G401.6 (cell line): ENCODE data around the gene ZCCHC12.
"Not testable (repeated sequence)": the region's sequence is repeated elsewhere in the genome, so short reads cannot be mapped to it uniquely, and the experiment has no call there.

Experiments used
- FAIRE-seq: peaks from 2 replicates; lab custom pipeline; 2012; peaks lifted over from hg19 to GRCh38; lab: Jason Lieb, UNC

Gene ZCCHC12

DNA sequence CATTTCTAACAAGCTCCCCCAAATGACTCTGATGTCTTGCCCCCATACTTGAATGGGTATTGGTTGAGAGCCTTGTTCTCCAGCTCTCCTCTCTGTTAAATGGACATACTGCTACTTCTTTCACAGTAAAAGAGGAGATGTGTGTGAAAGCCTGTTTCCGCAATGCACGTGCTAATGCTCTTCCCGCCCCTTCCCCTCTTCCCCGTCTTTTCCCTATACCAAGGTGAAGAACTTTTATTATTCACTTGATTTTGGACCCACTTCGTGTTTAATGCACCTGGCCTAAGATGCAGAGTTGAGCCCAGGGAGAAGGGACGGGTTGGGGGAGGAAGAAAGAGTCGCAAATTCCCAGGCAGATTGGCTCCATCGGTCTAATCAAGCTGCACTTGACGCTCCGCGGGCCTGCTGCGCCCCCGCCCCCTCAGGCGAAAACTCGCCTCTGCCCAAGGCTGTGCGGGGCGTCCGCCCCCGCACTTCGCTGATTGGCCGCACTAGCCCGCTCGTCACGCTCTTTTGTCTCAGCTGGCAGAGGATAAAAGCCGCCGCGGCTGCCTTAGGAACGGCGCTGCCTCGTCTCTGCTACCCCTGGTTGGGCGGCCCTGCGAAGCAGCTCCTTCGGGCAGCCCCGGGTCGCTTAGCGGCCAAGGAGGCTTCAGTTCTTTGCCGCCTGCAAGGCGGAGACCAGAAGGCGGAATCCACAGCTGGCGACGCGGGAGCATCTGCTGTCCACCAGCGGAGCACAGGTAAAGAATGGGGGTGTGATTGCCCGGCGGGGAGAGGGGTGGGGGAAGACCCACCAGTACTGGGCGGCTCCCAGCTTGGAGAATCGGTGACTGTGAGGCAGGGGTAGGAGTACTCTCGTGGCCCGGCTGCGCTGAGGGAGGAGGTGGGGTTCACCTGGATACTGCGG lies at the start of gene ZCCHC12:
TSS of gene ZCCHC12 (plus strand) at position 562 of the 910 bp plus-strand sequence. CDS start 1,421 bp downstream, outside the sequence.
- FAIRE-seq, result no peak

DNA sequence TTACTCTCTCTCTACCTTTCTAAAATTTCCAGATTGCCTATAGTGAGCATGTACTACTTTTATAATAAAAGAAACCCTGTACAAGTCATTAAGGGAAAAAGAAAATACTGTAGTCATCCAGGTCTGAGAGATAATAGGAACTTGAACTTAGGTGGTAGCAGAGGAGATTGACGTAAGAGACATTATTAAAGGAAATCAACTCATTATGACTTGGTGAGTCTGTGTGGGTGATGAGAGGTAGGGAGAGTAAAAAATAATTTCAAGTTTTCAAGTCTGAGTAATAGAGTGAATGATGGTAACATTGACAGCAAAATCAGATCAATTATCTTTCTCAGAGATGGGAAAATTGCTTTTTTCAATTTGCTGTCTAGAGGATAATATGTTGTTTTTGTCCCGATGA lies 44.0 kb upstream of the ZCCHC12 start:
- FAIRE-seq, result no peak

DNA sequence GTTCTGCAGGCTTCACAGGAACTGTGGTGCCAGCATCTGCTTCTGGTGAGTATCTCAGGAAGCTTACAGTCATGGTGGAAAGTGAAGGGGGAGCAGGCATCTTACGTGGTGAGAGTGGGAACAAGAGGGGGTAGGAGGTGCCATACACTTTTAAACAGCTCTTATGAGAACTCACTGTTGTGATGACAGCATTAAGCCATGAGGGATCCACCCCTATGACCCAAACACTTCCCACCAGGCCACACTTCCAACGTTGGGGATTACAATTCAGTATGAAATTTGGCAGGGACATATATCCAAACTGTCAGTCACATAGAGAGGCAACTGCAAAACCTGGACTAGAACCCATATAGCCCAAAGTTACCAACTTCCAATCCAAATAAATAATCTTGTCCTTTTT lies 43.1 kb upstream of the ZCCHC12 start:
- no peak for FAIRE-seq

DNA sequence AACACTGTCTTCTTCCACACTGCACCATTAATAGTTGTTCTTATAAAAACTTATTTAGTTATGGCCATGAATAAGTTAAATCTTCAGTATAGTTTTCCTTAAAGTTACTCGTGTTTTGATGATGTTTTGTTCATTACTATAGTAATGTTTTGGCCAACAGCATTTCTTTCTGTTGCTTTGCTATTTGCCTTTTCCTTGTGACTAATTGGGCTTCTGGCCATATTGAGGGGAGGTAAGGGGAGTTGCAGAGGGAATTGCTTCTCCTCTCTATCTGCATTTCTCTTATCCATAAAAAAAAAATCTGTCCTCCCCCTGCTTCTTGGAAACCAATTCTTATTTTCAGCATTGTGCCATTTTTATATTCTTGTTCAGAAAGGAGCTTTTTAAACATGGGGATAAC lies 42.7 kb upstream of the ZCCHC12 start:
- no peak for FAIRE-seq

DNA sequence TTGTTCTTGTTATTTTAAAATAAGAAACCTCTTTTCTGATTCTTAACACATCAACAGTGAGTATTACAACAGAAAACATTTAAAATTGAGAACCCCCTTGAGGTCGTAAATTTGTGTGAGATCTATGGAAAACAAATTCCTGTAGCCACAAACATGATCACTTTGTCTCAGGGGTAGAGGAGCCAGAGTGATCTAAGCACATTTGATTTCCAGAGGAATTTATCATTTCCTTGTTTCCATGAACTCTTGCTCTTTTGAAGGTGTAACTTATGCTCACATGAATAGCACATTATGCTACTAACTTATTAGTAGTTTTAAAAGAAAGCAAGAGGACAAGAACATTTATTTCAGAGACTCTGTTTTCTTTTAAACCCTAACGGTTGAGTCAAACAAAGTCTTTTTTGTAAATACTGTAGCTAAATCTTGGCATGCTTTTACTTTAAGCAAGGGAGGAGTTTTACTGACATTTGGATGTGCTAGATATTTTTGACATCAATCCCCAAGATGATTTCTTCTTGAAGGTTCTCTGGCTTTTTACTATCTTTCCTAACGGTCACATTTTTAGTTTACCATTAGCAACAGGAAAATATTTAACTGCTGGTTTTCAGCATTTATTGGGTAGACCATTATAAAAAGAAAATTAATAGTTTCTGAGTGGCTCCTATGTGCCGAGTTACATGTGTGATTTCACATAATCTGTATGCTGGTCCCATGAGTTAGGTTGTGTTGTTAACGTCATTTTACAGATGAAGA lies 27.9 kb upstream of the ZCCHC12 start:
- no peak for FAIRE-seq

DNA sequence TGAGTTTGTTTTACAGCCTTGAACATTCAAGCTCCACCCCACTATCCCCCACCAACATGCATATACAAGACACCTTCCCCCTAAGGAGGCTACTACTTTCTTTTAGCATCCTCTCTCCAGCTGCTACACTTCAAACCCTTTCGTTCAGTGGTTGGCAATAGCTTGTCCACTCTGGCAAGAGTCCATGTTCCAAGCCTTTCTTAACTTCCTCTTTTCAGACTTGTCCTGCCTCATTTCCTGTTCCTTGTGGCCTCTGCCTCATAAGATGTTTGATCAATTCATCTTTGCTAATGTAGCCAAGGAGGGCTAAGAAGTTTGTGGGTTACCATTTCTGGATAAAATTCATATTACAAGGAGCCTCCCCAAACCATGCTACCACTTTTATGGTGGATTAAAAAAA lies 20.8 kb upstream of the ZCCHC12 start:
- no peak for FAIRE-seq

DNA sequence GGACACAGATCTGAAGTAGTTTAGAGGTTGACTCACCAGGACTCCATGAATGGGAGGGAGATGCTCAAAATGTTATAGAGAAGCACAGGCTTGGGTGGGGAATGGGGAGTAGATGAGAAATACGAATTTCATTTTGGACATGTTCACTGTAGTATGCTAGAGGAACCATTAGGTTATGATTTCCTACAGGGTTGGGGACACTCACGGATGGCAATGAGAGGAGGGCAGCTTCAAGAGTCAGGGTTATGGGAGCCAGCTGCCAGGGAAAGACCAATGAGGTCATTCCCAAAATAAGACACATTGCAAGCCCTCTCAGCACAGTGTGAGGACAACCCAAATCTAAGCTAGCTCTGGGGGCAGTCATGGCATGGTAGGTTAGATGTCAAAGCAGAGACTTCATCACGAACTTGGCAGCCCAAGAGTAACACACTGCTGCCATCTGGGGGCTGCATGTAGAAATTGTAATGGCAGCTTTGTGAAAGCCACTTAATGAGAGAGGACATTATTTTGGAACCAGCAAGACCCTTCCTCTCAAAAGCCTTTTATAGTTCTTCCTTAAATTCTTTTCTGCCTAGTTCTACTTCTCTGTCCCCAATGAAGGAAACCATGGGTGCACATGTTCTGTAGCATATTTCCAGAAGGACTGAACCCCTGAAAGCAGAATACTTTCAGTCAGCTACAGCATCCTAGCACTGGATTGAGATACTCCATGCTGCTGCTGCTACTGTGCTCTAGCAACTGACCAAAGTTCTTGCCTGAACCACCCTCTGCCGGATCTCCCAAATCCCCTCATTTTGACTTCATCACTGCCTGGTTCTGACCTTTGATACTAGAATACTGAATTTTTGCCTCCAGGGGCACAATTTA lies 16.2 kb upstream of the ZCCHC12 start:
- FAIRE-seq, result no peak

DNA sequence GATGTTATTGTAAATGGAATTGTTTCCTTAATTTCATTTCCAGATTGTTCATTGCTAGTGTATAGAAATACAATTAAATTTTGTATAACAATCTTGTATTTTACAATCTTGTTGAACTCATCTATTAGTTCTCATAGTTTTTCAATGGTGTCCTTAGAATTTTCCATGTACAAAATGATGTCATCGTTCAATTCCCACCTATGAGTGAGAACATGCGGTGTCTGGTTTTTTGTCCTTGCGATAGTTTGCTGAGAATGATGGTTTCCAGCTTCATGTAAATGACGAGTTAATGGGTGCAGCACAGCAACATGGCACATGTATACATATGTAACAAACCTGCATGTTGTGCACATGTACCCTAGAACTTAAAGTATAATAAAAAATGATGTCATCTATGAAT lies 6.4 kb upstream of the ZCCHC12 start:
- not testable (repeated sequence) for FAIRE-seq

DNA sequence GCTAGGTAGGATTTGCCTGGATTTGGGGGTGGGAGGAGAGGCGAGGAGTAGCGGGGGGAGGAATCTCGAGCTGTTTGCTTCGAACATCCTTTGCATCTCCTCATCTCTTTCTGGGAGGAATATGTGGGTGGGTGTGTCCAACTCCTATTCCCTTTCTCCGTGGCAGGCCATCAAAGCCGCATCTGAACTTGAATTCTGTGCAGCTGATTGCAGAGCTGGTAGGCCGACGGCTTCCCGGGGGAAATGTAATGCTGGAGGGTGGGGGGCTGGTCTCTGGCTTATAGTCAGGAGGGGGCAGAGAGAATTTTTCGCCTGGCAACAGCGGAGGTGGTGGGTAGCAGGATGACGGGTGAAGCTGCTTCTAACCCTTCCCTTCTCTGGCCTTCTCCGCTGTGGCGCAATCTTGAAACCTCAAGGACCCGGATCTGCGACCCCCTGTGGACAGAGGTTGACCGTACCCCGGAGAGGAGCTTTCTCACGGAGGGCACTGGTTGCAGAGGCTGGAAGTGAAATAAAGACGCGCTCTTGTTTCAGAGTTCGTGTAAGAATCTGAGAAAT lies 628 bp downstream of the ZCCHC12 start:
- no peak for FAIRE-seq

DNA sequence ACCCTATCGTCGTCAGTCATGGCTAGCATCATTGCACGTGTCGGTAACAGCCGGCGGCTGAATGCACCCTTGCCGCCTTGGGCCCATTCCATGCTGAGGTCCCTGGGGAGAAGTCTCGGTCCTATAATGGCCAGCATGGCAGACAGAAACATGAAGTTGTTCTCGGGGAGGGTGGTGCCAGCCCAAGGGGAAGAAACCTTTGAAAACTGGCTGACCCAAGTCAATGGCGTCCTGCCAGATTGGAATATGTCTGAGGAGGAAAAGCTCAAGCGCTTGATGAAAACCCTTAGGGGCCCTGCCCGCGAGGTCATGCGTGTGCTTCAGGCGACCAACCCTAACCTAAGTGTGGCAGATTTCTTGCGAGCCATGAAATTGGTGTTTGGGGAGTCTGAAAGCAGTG lies 1.6 kb downstream of the ZCCHC12 start:
- FAIRE-seq, result no peak

DNA sequence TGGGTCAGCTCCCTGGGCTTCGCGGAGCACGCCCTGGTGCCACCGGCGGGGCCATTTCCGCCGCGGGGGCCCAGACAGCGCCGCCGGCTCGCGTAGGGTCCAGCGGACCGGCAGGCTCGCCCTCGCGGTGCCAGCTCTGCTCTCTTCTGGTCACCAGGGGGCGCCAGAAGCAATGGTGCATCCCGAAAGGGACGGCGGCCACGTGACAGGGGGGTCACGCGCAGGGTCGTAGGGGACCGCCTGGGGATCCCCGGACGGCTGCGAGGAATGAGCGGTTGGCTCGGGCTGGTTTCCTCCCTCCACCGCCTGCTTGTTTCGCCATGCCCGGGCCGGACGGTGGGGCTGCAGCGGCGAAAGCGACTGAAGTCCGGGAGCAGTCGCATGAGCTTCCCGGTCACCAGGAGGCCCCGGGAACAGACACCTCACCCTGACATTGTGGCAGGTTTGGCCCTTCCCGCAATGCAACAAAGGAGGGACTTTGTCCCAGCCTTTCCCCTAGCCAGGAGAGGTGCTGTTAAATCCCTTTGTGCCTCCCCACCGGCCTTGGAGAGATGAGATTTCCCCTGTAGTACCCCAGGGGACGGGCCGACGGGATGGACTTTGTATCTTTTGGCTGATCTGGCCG lies 15.8 kb downstream of the ZCCHC12 start:
- FAIRE-seq, result no peak

DNA sequence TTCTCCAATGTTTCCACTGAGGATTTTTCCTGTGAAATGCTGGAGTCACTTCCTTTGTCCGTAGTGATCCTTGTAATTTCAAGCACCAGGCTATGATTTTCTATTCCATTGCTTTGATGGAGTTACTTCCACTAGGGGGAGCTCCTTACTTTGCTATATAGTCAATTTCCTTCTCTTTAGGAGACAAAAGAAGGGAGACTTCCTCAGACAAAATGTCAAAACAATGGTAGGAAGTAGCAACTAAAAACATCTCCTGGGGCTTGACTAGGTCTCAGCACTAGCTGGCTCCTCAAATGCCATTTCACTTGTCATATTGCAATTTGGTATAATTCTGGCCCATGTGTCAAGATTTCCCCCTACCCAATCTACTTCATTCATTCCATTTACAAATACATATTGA lies 24.1 kb downstream of the ZCCHC12 start:
- peak; percentile 48 for FAIRE-seq

DNA sequence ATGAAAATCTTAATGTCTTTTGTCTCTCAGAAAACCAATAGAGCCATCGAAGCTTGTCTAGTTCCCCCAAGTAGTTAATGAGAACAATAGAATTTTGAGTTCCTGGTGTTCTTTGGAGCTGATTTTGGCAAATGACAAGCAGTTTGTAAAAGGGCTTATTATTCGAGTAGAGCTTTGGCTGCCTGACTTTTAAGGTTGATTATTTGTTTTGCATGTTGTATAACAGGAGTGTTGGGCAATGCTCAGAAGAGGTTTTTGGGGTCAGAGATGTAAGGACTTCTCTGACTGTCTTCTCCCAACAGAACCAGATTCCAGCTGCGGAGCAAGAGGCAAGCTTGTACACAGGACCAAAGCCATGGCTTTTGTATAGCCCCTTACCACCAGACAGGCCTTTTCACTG lies 30.0 kb downstream of the ZCCHC12 start:
- no peak for FAIRE-seq

DNA sequence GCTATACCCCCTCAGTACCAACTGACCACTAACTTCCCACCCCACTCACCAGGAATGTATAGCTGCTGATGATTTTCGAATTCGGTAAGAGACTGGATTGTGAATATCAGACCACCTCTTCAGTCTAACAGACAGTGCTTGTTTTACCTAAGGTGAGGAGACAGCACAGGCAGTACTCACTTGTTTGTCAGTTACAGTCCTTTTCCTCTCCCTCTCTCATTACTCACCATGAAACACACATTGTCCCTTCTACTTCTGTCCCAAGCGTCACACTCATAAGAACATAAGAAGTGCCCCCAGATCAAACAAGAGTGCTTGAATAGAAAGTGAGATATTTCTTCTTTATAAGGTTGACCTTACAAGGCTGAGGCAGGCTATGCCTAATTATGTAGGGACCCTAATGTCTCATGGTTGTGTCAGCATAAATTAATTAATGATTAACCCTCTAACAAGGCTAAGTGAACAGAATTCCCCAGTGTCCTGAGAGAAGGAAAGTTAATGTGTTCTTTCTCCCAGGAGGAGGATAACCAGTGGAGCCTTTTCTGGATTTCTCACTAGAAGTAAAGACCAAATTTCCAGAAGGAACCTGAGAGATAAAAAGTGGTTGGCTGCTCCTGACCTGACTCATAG lies 32.2 kb downstream of the ZCCHC12 start:
- no peak for FAIRE-seq

DNA sequence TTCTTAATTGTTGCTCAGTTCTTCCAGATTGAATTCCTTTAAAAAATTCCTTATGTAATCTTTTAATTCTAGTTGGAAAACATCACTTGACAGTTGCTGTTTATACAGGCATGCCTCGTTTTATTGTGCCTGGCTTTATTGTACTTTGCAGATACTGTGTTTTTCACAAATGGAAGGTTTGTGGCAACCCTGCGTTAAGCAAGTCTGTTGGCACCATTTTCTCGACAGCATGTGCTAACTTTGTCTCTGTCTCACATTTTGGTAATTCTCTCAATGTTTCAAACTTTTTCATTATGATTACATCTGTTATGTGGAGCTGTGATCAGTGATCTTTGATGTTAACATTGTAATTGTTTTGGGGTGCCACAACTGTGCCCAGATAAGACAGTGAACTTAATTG lies 33.4 kb downstream of the ZCCHC12 start:
- no peak for FAIRE-seq

DNA sequence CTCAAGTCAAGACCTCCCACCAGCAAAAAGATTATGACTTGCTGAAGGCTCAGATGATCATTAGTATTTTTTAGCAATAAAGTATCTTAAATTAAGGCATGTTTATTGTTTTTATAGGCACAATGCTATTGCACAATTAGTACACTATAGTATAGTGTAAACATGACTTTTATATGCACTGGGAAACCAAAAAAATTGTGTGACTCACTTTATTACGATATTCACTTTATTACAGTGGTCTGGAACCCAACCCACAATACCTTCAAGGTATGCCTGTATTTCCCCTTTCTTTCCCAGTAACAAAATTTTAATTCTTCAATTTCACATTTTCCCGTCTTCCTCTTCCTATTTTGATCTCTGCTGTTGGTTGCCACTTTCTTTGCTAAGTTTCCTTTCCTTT lies 37.7 kb downstream of the ZCCHC12 start:
- no peak for FAIRE-seq

DNA sequence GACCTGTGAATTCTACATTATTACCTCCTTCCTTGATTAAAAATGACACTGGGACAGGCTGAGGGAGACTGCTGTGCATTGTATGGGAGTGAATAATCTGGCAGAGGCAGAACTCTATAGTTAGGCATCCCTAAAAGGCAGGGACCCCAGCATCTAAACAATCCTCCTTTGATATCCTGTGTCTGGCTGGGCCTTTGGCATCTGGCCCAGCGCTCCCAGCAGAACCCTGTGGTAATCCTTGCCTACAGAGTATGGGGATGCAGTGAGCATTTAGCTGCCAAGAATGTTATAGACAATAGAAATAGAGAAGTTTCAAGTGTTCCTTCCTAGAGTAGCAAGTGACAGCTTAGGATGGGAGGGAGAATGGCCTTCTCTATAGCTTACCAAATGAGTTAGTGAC lies 38.5 kb downstream of the ZCCHC12 start:
- no peak for FAIRE-seq

DNA sequence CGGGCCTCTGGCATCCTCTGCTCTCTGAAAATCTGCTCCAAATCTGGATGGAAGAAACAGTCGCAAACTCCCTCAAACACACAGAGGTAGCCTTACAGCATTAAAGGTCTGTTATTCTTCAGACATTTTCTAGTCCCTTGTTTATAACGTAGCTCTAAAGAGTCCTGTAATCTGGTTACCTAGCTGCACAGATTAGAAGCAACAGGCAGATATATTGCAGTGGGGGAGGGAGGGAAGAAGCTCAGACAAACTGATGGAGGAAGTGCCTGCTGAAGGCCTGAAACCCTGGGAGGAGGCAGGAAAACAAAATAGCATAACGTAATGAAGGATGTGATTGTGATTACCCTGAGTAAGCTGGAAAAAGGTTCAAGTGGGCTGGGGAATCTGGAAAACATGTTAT lies 39.4 kb downstream of the ZCCHC12 start:
- FAIRE-seq, result no peak

DNA sequence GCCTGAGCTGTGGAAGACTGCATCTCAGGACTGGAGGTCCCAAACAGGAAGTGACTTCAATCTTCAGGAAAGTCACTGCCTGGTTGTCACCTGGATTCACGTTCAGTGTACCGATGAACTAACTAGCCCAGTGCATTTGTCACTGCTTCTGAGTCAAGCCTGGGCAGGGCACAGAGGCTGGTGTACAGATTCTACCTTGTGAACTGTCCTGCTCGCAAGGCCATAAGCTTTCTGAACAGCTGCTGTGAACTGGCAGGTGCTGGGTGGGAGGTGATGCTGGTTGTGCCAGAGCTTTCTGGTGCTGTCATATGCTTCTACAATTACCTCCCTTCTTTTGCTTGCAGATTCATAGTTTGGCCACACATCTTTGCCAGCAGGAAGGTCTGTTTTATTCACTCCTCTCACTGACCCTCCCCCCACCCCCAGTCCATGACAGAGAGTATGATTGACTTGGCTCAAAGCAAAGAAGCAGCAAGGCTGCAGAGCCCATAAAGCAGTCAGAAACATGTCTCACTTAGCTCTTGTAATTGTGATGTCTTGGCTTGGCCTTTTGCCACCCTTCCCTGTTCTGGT lies 40.5 kb downstream of the ZCCHC12 start:
- no peak for FAIRE-seq

DNA sequence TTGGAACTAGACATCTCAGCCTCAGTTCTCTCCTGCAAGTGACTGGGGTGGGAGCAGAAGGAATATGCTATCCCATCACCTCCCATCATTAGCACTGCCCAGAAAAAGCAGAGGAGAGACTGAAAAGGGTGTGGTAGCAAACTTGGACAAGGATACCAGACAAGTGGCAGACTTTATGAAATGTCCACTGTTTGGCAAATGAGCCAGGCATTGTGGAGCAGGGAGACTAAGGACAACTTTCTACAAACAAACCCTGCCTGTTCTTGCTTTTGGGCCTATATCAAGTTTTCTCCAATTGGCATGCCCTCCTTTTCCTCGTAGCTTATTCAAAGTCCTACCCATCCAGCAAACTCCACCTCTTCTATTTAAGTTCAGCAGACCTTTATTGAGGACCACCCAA lies 41.6 kb downstream of the ZCCHC12 start:
- FAIRE-seq, result no peak

DNA sequence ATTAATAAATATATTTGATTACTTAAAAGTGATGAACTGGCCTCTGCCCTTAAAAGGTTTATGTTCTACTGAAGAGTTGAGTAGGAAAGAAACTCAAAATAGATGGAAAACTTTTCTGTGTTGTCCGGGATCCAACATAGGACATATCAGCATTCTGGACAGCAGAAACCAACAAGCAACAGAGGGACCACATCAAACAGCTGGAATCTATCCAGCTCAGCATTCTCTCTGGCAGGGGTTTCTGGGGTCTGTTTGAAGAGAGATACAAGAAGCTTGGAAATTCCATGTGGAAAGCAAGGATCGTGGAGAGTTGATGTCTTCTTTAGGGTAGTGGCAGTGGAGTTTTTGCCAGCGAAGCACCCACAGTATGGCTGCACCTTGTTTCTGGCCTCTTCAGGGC lies 43.6 kb downstream of the ZCCHC12 start:
- FAIRE-seq, result no peak
